ENCODE results near the gene JARID2.

JARID2 gene

DNA sequence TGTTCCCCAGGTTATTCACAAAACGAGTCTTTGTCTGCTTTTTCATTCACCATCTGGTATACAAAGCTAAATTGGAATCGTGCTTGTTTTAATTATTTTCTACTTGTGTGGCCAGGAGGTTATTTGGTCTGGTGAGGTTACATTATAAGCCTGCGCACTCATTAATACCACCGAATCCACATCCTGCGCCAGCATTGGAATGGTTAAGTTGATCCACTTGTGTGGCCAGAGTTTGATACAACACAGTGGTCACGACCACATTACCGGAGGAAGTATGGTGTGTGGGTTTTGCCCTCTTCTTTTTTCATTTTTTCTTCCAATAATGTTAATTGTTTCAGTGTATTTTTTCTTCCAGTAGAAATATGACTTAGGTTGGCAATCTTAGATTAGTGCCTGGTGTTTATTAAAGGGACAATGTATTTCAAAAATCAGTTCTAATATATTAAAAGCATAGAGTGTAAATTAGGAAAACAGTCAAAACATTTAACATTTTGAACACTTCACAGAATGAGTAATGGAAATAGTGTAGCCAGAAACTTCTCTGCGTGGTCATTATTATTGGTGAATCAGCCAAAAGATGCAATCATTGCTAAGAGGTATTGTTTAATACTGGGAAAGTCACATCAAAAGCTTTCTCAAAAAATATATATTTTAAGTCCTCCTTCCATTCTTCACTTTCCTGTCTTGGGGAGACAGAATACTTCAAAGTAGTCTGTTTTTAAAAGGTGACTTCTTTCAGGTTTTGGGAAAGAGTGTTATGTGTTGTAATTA is 84.5 kb downstream of the JARID2 start:
- Histone ChIP-seq H3K4me3 (ENCODE audit: low read length) (no peak overlapping the region), H3K4me1 (ENCODE audit: low read length) (peaks cover 20% of the 10 kb centered on the region; the same call in 1 of the 2 replicates), H3K27me3 (replicated peaks; ENCODE audit: insufficient read depth, low read length) (no peaks in the 10 kb centered on the region), H4K20me1 (ENCODE audit: insufficient read depth, low read length) (no peaks in the 10 kb centered on the region), H3K27ac (ENCODE audit: low read length) (peak overlapping the region; percentile 33; the same call in 1 of the 2 replicates), H3K79me2 (ENCODE audit: low read length) (peaks cover 92% of the 10 kb centered on the region), H2AFZ (ENCODE audit: low read length) (no peak overlapping the region), H3K36me3 (replicated peaks; ENCODE audit: insufficient read depth, low read length) (no peaks in the 10 kb centered on the region), H3K9me2 (replicated peaks; ENCODE audit: insufficient read depth, low read length) (no peaks in the 10 kb centered on the region), H3K9ac (ENCODE audit: low read length) (no peak overlapping the region), H3F3A (ENCODE audit: insufficient read depth, low read length) (peaks cover 6% of the 10 kb centered on the region; the same call in 1 of the 2 replicates), H3K4me2 (ENCODE audit: low read depth, low read length) (peak overlapping the region; percentile 77; the same call in 1 of the 2 replicates), H3K9me3 (replicated peaks; ENCODE audit: insufficient read depth, low read length) (no peaks in the 10 kb centered on the region)
- DNase-seq, result no peak
- TF ChIP-seq EZH2phosphoT487 (IDR thresholded peaks at IDR 0.05; ENCODE audit: low read length) (no peak), EZH2 (optimal IDR thresholded peaks at IDR 0.05; ENCODE audit: low read depth, low read length) (no peak)
- TF ChIP-seq, protein P1, sequence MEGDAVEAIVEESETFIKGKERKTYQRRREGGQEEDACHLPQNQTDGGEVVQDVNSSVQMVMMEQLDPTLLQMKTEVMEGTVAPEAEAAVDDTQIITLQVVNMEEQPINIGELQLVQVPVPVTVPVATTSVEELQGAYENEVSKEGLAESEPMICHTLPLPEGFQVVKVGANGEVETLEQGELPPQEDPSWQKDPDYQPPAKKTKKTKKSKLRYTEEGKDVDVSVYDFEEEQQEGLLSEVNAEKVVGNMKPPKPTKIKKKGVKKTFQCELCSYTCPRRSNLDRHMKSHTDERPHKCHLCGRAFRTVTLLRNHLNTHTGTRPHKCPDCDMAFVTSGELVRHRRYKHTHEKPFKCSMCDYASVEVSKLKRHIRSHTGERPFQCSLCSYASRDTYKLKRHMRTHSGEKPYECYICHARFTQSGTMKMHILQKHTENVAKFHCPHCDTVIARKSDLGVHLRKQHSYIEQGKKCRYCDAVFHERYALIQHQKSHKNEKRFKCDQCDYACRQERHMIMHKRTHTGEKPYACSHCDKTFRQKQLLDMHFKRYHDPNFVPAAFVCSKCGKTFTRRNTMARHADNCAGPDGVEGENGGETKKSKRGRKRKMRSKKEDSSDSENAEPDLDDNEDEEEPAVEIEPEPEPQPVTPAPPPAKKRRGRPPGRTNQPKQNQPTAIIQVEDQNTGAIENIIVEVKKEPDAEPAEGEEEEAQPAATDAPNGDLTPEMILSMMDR (IDR thresholded peaks at IDR 0.05; ENCODE audit: low read length), result no peak

DNA sequence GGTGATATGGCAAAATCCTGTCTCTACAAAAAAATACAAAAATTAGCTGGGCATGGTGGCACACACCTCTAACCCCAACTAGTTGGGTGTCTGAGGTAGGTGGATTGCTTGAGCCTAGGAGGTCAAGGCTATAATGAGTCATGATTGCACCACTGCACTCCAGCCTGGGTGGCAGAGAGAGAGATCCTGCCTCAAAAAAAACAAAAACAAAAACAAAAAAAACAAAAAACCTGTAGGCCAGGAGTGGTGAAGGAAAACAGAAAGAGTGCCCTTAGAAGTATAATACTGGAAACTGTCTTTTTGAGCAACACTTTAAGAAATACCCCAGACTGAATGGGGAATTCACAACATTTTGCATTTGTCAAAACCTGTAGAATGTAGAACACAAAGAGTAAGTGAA is 85.3 kb downstream of the JARID2 start:
- Histone ChIP-seq H3K4me1 (ENCODE audit: low read length) (peaks cover 20% of the 10 kb centered on the region; the same call in 1 of the 2 replicates), H4K20me1 (ENCODE audit: insufficient read depth, low read length) (no peaks in the 10 kb centered on the region), H3K4me2 (ENCODE audit: low read depth, low read length) (peak overlapping the region; percentile 77), H3F3A (ENCODE audit: insufficient read depth, low read length) (peaks cover 6% of the 10 kb centered on the region; the same call in 1 of the 2 replicates), H3K4me3 (ENCODE audit: low read length) (peak overlapping the region; percentile 41), H3K9me2 (replicated peaks; ENCODE audit: insufficient read depth, low read length) (no peaks in the 10 kb centered on the region), H3K79me2 (ENCODE audit: low read length) (peaks cover 93% of the 10 kb centered on the region), H3K9ac (ENCODE audit: low read length) (peak overlapping the region; percentile 10; the same call in 1 of the 2 replicates), H3K9me3 (replicated peaks; ENCODE audit: insufficient read depth, low read length) (no peaks in the 10 kb centered on the region), H3K27ac (ENCODE audit: low read length) (peak overlapping the region; percentile 33; the same call in 1 of the 2 replicates), H3K36me3 (replicated peaks; ENCODE audit: insufficient read depth, low read length) (no peaks in the 10 kb centered on the region), H2AFZ (ENCODE audit: low read length) (no peak overlapping the region), H3K27me3 (replicated peaks; ENCODE audit: insufficient read depth, low read length) (no peaks in the 10 kb centered on the region)
- DNase-seq, result no peak
- no peak for TF ChIP-seq EZH2 (optimal IDR thresholded peaks at IDR 0.05; ENCODE audit: low read depth, low read length)
- TF ChIP-seq, protein P1 (IDR thresholded peaks at IDR 0.05; ENCODE audit: low read length), result no peak
- no peak for TF ChIP-seq EZH2phosphoT487 (IDR thresholded peaks at IDR 0.05; ENCODE audit: low read length)

DNA sequence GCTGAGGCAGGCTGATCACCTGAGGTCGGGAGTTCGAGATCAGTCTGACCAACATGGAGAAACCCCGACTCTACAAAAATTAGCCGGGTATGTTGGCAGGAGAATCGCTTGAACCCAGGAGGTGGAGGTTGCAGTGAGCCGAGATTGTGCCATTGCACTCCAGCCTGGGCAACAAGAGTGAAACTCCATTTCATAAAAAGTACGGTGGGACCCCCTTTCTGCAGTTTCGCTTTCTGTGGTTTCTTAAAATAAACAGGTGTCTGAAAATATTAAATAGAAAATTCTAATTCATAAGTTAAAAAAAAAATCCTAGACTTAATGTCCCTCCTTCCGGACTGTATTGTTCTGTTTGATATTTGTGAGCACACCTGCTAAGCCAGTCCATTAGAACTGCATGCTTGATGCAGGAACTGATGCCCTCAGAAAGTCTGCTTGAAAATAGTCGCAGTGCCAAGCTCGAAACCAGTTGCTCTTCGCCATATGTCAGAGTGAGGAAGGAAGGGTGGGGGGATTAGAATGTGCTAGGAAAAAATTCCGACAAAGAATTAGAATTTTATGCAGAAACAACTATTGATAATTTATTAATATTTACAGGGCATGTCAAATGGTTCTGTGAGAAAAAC is 85.9 kb downstream of the JARID2 start:
- Histone ChIP-seq H2AFZ (ENCODE audit: low read length) (no peak overlapping the region), H3K36me3 (replicated peaks; ENCODE audit: insufficient read depth, low read length) (no peaks in the 10 kb centered on the region), H3K9ac (ENCODE audit: low read length) (peak overlapping the region; percentile 10; the same call in 1 of the 2 replicates), H3K9me3 (replicated peaks; ENCODE audit: insufficient read depth, low read length) (no peaks in the 10 kb centered on the region), H3K9me2 (replicated peaks; ENCODE audit: insufficient read depth, low read length) (no peaks in the 10 kb centered on the region), H3K4me2 (ENCODE audit: low read depth, low read length) (peak overlapping the region; percentile 77), H3K4me1 (ENCODE audit: low read length) (peaks cover 20% of the 10 kb centered on the region; the same call in 1 of the 2 replicates), H3F3A (ENCODE audit: insufficient read depth, low read length) (peaks cover 6% of the 10 kb centered on the region; the same call in 1 of the 2 replicates), H3K4me3 (ENCODE audit: low read length) (peak overlapping the region; percentile 41), H3K27ac (ENCODE audit: low read length) (peak overlapping the region; percentile 33; the same call in 1 of the 2 replicates), H4K20me1 (ENCODE audit: insufficient read depth, low read length) (no peaks in the 10 kb centered on the region), H3K79me2 (ENCODE audit: low read length) (peaks cover 93% of the 10 kb centered on the region), H3K27me3 (replicated peaks; ENCODE audit: insufficient read depth, low read length) (no peaks in the 10 kb centered on the region)
- peak; percentile 56 for DNase-seq
- TF ChIP-seq, protein P1 (IDR thresholded peaks at IDR 0.05; ENCODE audit: low read length), result no peak
- TF ChIP-seq EZH2phosphoT487 (IDR thresholded peaks at IDR 0.05; ENCODE audit: low read length) (no peak), EZH2 (optimal IDR thresholded peaks at IDR 0.05; ENCODE audit: low read depth, low read length) (no peak)
